ENCODE data around the gene PRAMEF33.
"Not testable (repeated sequence)": the region's sequence is repeated elsewhere in the genome, so short reads cannot be mapped to it uniquely, and the experiment has no call there.

GRCh38 chr1:13265124-13265523 is 38.2 kb upstream of the PRAMEF33 start:
- not testable (repeated sequence) for TF ChIP-seq POLR2A (IDR thresholded peaks at IDR 0.05; ENCODE audit: low read length); GATA1 (IDR thresholded peaks at IDR 0.05; ENCODE audit: low read depth, low read length)

All from erythroblast (primary cell).